Mononuclear cell (primary cell): ENCODE results near the gene LINC01488. TPM values are rescaled to one million over a fixed set of nuclear protein-coding genes. Genes with fewer than 3 reads are reported as not detected.

ENCODE experiments used
- H3K27me3 ChIP-seq: 2 replicates; pipeline ENCODE4 v1.6.0; 2011; ENCODE audit warnings: low read length, control low read depth; ENCODE audit not compliant: insufficient read depth
- H3K4me1 ChIP-seq: 2 replicates; pipeline ENCODE4 v1.5.1; 2011; ENCODE audit warnings: mild to moderate bottlenecking, low read length, control low read depth; ENCODE audit not compliant: insufficient read depth
- H3K4me3 ChIP-seq: 2 replicates; pipeline ENCODE4 v1.5.1; 2011; ENCODE audit warnings: mild to moderate bottlenecking, low read length, moderate library complexity
- H3K9me3 ChIP-seq: 2 replicates; pipeline ENCODE4 v1.5.1; 2011; ENCODE audit warnings: low read depth, mild to moderate bottlenecking, control low read depth, low read length
- total RNA-seq: library from RNA; depleted of rRNA; stranded (reverse); fragments of >200 nt; gene quantifications from one replicate; pipeline ENCODE4 v1.2.3, GENCODE V29; 2012

LINC01488 gene
- total RNA-seq, 1 donor = not detected

GRCh38 chr11:69498614-69499175 lies 17.2 kb downstream of the LINC01488 start:
- H3K9me3 ChIP-seq = no peaks in the 10 kb centered on the region

GRCh38 chr11:69499186-69499917 lies 17.9 kb downstream of the LINC01488 start:
- H3K4me3 ChIP-seq = no peak overlapping the region
- H3K4me1 ChIP-seq = no peaks in the 10 kb centered on the region
- H3K9me3 ChIP-seq = no peaks in the 10 kb centered on the region
- no peaks in the 10 kb centered on the region for H3K27me3 ChIP-seq

More at GRCh38 chr11:69498614-69499175, 17.2 kb downstream of the LINC01488 start:
- no peaks in the 10 kb centered on the region for H3K4me1 ChIP-seq
- H3K4me3 ChIP-seq = no peak overlapping the region
- no peaks in the 10 kb centered on the region for H3K27me3 ChIP-seq

- Histone ChIP-seq H3K9me3 (no peaks in the 10 kb centered on the region), H3K4me1 (no peaks in the 10 kb centered on the region), H3K4me3 (no peak overlapping the region), H3K27me3 (no peaks in the 10 kb centered on the region)
Observed at GRCh38 chr11:69499918-69500284, 18.4 kb downstream of the LINC01488 start.

GRCh38 chr11:69500285-69501120 lies 19.0 kb downstream of the LINC01488 start:
- H3K9me3 ChIP-seq = no peaks in the 10 kb centered on the region
- H3K27me3 ChIP-seq = no peaks in the 10 kb centered on the region
- no peak overlapping the region for H3K4me3 ChIP-seq
- H3K4me1 ChIP-seq = no peaks in the 10 kb centered on the region

GRCh38 chr11:69501121-69501489 lies 19.6 kb downstream of the LINC01488 start:
- Histone ChIP-seq H3K27me3 (no peaks in the 10 kb centered on the region), H3K4me3 (no peak overlapping the region), H3K9me3 (no peaks in the 10 kb centered on the region), H3K4me1 (no peaks in the 10 kb centered on the region)

- H3K4me1 ChIP-seq = no peaks in the 10 kb centered on the region
- no peaks in the 10 kb centered on the region for H3K27me3 ChIP-seq
- H3K9me3 ChIP-seq = no peaks in the 10 kb centered on the region
Observed at GRCh38 chr11:69501891-69502860, 20.7 kb downstream of the LINC01488 start.

GRCh38 chr11:69504127-69504526 lies 22.7 kb downstream of the LINC01488 start:
- no peaks in the 10 kb centered on the region for H3K9me3 ChIP-seq
- no peaks in the 10 kb centered on the region for H3K4me1 ChIP-seq
- H3K4me3 ChIP-seq = no peak overlapping the region
- no peaks in the 10 kb centered on the region for H3K27me3 ChIP-seq

More at GRCh38 chr11:69501891-69502860, 20.7 kb downstream of the LINC01488 start:
- H3K4me3 ChIP-seq = no peak overlapping the region

- no peak overlapping the region for H3K4me3 ChIP-seq
Observed at GRCh38 chr11:69504576-69505335, 23.3 kb downstream of the LINC01488 start.

GRCh38 chr11:69508974-69509373 lies 27.5 kb downstream of the LINC01488 start:
- Histone ChIP-seq H3K4me1 (no peaks in the 10 kb centered on the region), H3K4me3 (no peak overlapping the region), H3K9me3 (no peaks in the 10 kb centered on the region), H3K27me3 (no peaks in the 10 kb centered on the region)

More at GRCh38 chr11:69504576-69505335, 23.3 kb downstream of the LINC01488 start:
- Histone ChIP-seq H3K4me1 (no peaks in the 10 kb centered on the region), H3K27me3 (no peaks in the 10 kb centered on the region), H3K9me3 (no peaks in the 10 kb centered on the region)

GRCh38 chr11:69509381-69509780 lies 27.9 kb downstream of the LINC01488 start:
- Histone ChIP-seq H3K9me3 (no peaks in the 10 kb centered on the region), H3K4me3 (no peak overlapping the region), H3K4me1 (no peaks in the 10 kb centered on the region), H3K27me3 (no peaks in the 10 kb centered on the region)

- H3K4me3 ChIP-seq = no peak overlapping the region
- no peaks in the 10 kb centered on the region for H3K27me3 ChIP-seq
- H3K4me1 ChIP-seq = no peaks in the 10 kb centered on the region
- no peaks in the 10 kb centered on the region for H3K9me3 ChIP-seq
Observed at GRCh38 chr11:69509846-69510390, 28.5 kb downstream of the LINC01488 start.

GRCh38 chr11:69510471-69511357 lies 29.3 kb downstream of the LINC01488 start:
- Histone ChIP-seq H3K4me3 (no peak overlapping the region), H3K4me1 (no peaks in the 10 kb centered on the region), H3K27me3 (no peaks in the 10 kb centered on the region), H3K9me3 (no peaks in the 10 kb centered on the region)
